Smooth muscle cell of trachea (primary cell): Measurements from ENCODE around the gene CD80. TPM values are rescaled to one million over a fixed set of nuclear protein-coding genes. Genes with fewer than 3 reads are reported as not detected.

Experiments used
- total RNA-seq: library from RNA; depleted of rRNA; stranded (reverse); fragments of >200 nt; gene quantifications from 2 replicates; pipeline ENCODE4 v1.2.1, GENCODE V29; 2014

Gene CD80
- total RNA-seq = 0.33 TPM in 1 of 2 replicates, not detected in the other

DNA sequence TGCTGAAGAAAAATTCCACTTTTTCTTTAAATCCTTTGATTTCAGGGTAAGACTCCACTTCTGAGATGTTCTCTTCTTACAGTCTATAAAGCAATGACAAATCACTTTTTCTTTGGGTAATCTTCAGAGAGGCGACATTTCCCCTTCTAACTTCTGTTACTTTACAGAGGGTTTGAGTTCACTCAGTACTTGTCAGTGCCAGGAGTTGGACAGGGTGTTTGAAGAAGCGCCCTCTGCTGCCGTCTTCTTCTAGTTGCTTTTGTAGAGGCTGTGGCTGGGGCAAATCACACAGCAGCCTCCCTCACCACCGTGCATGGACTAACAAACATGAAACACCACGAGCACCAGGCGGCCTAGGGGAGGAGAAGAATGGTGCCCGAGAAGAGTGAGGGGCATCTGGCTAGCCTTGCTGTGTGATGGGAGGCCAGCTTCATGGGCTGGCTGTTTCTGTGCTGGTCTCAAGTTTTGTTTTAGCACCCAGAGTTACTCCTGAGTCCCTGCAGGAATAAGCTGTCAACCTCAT, at the start of gene CD80:
Gene CD80, minus strand, starts transcription at position 174 of the 523 bp plus-strand sequence. CDS start 1,886 bp downstream, outside the sequence.

DNA sequence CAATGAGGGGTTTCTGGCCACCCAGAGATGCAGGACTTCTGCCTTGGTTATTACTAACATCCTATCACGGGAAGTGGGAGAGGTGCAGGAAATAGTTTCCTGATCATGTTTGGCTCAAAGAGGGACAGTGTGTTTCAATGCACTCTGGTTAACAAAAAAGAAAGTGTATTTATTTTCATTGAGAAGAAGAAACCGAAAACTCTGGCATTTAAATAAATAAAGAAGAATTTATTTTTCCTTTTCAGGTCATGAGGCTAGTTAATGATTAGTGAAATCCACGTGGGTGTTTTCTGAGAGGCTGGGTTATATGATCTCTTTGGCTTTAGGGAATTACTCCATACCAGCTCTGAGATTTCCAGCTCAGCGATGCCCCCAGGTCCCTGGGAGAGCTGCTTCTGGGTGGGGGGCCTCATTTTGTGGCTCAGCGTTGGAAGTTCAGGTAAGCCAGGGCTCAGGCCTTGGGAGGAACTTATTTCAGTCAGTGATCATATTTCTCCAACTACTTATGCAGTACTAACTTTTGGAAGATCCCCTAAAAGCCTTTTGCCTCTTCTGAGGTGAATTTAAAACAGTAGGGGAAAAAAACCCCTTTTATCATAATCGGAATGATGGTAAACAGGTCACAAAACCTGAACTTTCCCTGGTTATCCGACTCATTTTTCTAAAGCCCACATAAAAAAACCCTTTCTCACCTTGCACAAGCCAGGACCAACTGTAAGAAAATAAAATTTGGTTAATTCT, 38.3 kb upstream of the CD80 start, which contains the start of gene PLA1A:
Gene PLA1A, plus strand, starts transcription at position 338 of the 741 bp plus-strand sequence. Its CDS starts 29 bp downstream, at position 367.

GRCh38 chr3:119579366-119580066, 20.1 kb upstream of the CD80 start, which contains the start of gene ADPRH:
ADPRH (plus strand) TSS chr3:119579492; CDS start chr3:119582170, 2,678 bp downstream.

DNA sequence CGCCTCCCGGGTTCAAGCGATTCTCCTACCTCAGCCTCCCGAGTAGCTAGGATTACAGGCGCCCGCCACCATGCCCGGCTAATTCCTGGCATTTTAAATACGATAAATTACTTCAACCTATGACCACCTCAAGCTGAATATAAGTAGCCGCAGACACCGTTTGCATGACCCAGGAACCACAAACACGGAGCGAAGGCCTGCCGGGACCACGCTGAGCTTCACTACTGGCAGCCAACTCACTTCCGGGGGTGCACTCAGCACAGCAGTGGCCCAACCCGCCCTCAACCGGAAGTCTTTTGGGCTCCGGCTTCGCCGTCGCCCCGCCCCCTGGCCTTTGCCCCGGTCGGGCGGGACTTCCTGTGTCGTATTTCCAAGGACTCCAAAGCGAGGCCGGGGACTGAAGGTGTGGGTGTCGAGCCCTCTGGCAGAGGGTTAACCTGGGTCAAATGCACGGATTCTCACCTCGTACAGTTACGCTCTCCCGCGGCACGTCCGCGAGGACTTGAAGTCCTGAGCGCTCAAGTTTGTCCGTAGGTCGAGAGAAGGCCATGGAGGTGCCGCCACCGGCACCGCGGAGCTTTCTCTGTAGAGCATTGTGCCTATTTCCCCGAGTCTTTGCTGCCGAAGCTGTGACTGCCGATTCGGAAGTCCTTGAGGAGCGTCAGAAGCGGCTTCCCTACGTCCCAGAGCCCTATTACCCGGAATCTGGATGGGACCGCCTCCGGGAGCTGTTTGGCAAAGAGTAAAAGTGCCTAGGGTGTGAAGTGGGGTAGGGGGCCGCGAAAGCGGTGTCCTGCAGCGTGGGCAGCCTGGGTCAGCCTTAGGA, 61.0 kb downstream of the CD80 start, which contains the start of gene TIMMDC1:
Gene TIMMDC1, plus strand, starts transcription at position 362 of the 826 bp plus-strand sequence. Its CDS starts 187 bp downstream, at position 549.

Other genes with a start within 250 kb of the CD80 start
- 59.1 and 83.2 TPM in 2 replicates for gene TMEM39A, start 96.0 kb downstream of the CD80 start, total RNA-seq
- gene POGLUT1, start 90.7 kb downstream of the CD80 start, total RNA-seq = 13.8 and 14.4 TPM in 2 replicates
- 52.4 and 60.4 TPM in 2 replicates for gene TIMMDC1, start 61.1 kb downstream of the CD80 start, total RNA-seq
- 3.6 and 4.3 TPM in 2 replicates for gene ADPRH, start 19.9 kb upstream of the CD80 start, total RNA-seq
- gene PLA1A, start 38.3 kb upstream of the CD80 start, total RNA-seq = 0.33 TPM in 1 of 2 replicates, not detected in the other
- 0.15 and 0.33 TPM in 2 replicates for gene POPDC2, start 101.0 kb upstream of the CD80 start, total RNA-seq
- gene COX17, start 117.8 kb upstream of the CD80 start, total RNA-seq = 6.8 and 11.2 TPM in 2 replicates
- 0.33 and 0.44 TPM in 2 replicates for gene CFAP91, start 143.4 kb upstream of the CD80 start, total RNA-seq
- gene NR1I2, start 222.5 kb upstream of the CD80 start, total RNA-seq = not detected in 2 replicates